ENCODE results near the gene ST13. TPM values are rescaled to one million over a fixed set of nuclear protein-coding genes. Genes with fewer than 3 reads are reported as not detected.

ST13 gene
- total RNA-seq, 3 donors from 2014 or later = 162 to 248 (median 190) TPM

- Histone ChIP-seq H3K9me3 (no peaks in the 10 kb centered on the region), H3K36me3 (no peaks in the 10 kb centered on the region), H3K4me3 (no peak overlapping the region), H3K27me3 (no peaks in the 10 kb centered on the region), H3K4me1 (no peaks in the 10 kb centered on the region), H3K27ac (no peak overlapping the region)
- intact Hi-C loops (cut with DNase I; ENCODE audit: low total_unique reads) = no loop called here
- no peak for TF ChIP-seq CTCF (IDR thresholded peaks at IDR 0.05)
- no peak for TF ChIP-seq POLR2AphosphoS5 (IDR thresholded peaks at IDR 0.05)
- TF ChIP-seq POLR2A (IDR thresholded peaks at IDR 0.05) = no peak
- no peak for DNase-seq (ENCODE audit: low spot score in 2 of 2)
Measured at GRCh38 chr22:40805239-40805638, 51.2 kb downstream of the ST13 start.

GRCh38 chr22:40803321-40803720 is 53.1 kb downstream of the ST13 start:
- H3K36me3 ChIP-seq = no peaks in the 10 kb centered on the region
- no peak for DNase-seq (ENCODE audit: low spot score in 2 of 2)
- TF ChIP-seq POLR2AphosphoS5 (IDR thresholded peaks at IDR 0.05) (no peak), CTCF (IDR thresholded peaks at IDR 0.05) (no peak), POLR2A (IDR thresholded peaks at IDR 0.05) (no peak)
- intact Hi-C loops (cut with DNase I; ENCODE audit: low total_unique reads) = no loop called here
- no peaks in the 10 kb centered on the region for H3K4me1 ChIP-seq
- no peak overlapping the region for H3K4me3 ChIP-seq
- H3K27me3 ChIP-seq = no peaks in the 10 kb centered on the region
- H3K9me3 ChIP-seq = no peaks in the 10 kb centered on the region
- H3K27ac ChIP-seq = no peak overlapping the region

- TF ChIP-seq POLR2A (IDR thresholded peaks at IDR 0.05) (no peak), POLR2AphosphoS5 (IDR thresholded peaks at IDR 0.05) (no peak), CTCF (IDR thresholded peaks at IDR 0.05) (no peak)
- DNase-seq (ENCODE audit: low spot score in 2 of 2) = no peak
- Histone ChIP-seq H3K36me3 (no peaks in the 10 kb centered on the region), H3K4me1 (no peaks in the 10 kb centered on the region), H3K9me3 (no peaks in the 10 kb centered on the region), H3K27me3 (no peaks in the 10 kb centered on the region), H3K27ac (no peak overlapping the region), H3K4me3 (no peak overlapping the region)
- intact Hi-C loops (cut with DNase I; ENCODE audit: low total_unique reads) = no loop called here
Measured at GRCh38 chr22:40799008-40799407, 57.4 kb downstream of the ST13 start.

GRCh38 chr22:40797427-40797826 is 59.0 kb downstream of the ST13 start:
- no peak overlapping the region for H3K27ac ChIP-seq
- no peak for DNase-seq (ENCODE audit: low spot score in 2 of 2)
- H3K36me3 ChIP-seq = no peaks in the 10 kb centered on the region
- intact Hi-C loops (cut with DNase I; ENCODE audit: low total_unique reads) = no loop called here
- H3K4me1 ChIP-seq = no peaks in the 10 kb centered on the region
- TF ChIP-seq POLR2AphosphoS5 (IDR thresholded peaks at IDR 0.05) (no peak), CTCF (IDR thresholded peaks at IDR 0.05) (no peak), POLR2A (IDR thresholded peaks at IDR 0.05) (no peak)
- no peaks in the 10 kb centered on the region for H3K9me3 ChIP-seq
- H3K4me3 ChIP-seq = no peak overlapping the region
- H3K27me3 ChIP-seq = no peaks in the 10 kb centered on the region

- TF ChIP-seq POLR2A (IDR thresholded peaks at IDR 0.05) (no peak), CTCF (IDR thresholded peaks at IDR 0.05) (no peak), POLR2AphosphoS5 (IDR thresholded peaks at IDR 0.05) (no peak)
- intact Hi-C loops (cut with DNase I; ENCODE audit: low total_unique reads) = no loop called here
- Histone ChIP-seq H3K9me3 (no peaks in the 10 kb centered on the region), H3K4me3 (no peak overlapping the region), H3K4me1 (no peaks in the 10 kb centered on the region), H3K27me3 (no peaks in the 10 kb centered on the region), H3K27ac (no peak overlapping the region), H3K36me3 (no peaks in the 10 kb centered on the region)
- no peak for DNase-seq (ENCODE audit: low spot score in 2 of 2)
Measured at GRCh38 chr22:40792451-40792850, 64.0 kb downstream of the ST13 start.
